Keratinocyte (primary cell): ENCODE results near the gene DMBX1.

Experiments used
- CTCF ChIP-seq, 3 experiments: IDR thresholded peaks in 1 of 3; conservative IDR thresholded peaks in 1 of 3; optimal IDR thresholded peaks in 1 of 3; 2 replicates in 2 of 3; 3 replicates in 1 of 3; pipeline versions ENCODE3 to v1.5.1; 2011; ENCODE audit warnings: low read length in 3 of 3, mild to moderate bottlenecking in 3 of 3, moderate library complexity in 2 of 3, control low read depth in 1 of 3, inconsistent platforms in 1 of 3; ENCODE audit not compliant: insufficient read depth in 2 of 3; ENCODE audit errors: extremely low read depth in 1 of 3
- EZH2 ChIP-seq: IDR thresholded peaks from one replicate; pipeline ENCODE4 v1.6.1; 2012; ENCODE audit warnings: inconsistent platforms, mild to moderate bottlenecking, low read length, moderate library complexity

GRCh38 chr1:46453449-46453848 lies 36.2 kb upstream of the DMBX1 start:
- TF ChIP-seq CTCF (optimal IDR thresholded peaks at IDR 0.05 in 1 of 3, IDR thresholded peaks at IDR 0.05 in 1 of 3, conservative IDR thresholded peaks at IDR 0.05 in 1 of 3; ENCODE audit: extremely low read depth in 1 of 3, insufficient read depth in 2 of 3, low read length in 3 of 3): no peak
- TF ChIP-seq EZH2: no peak
